Germinal center (tissue), 1 donor: ENCODE results near the gene IL1R2.

Source experiments
- DNase-seq: peaks from one replicate; pipeline ENCODE4 v3.0.0; 2012; ENCODE audit warnings: mixed read lengths, low spot score

Gene IL1R2

DNA sequence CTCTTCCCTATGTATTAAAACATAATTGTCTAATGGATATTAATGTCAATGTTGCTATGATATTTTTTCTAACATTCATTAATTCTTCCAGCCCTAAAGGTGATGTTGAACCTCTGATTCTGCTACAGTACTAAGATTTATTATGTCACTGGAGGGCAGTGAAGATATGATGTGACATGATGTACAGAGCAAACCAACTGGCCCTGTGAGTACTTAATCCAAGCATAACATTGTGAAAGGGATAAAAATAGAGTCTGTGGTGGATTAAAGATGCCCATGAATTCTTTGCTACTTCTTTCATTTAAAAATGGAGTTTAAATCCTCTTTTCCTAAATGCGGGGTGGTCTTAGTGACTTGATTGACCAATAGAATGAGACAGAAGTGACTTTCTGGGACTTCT, 51.8 kb downstream of the IL1R2 start:
- no peak for DNase-seq

- no peak for DNase-seq
Measured at GRCh38 chr2:102044235-102044896, 52.6 kb downstream of the IL1R2 start.

- DNase-seq: no peak
Measured at GRCh38 chr2:102044967-102045489, 53.3 kb downstream of the IL1R2 start.

- no peak for DNase-seq
Measured at GRCh38 chr2:102045697-102046096, 53.9 kb downstream of the IL1R2 start.

DNA sequence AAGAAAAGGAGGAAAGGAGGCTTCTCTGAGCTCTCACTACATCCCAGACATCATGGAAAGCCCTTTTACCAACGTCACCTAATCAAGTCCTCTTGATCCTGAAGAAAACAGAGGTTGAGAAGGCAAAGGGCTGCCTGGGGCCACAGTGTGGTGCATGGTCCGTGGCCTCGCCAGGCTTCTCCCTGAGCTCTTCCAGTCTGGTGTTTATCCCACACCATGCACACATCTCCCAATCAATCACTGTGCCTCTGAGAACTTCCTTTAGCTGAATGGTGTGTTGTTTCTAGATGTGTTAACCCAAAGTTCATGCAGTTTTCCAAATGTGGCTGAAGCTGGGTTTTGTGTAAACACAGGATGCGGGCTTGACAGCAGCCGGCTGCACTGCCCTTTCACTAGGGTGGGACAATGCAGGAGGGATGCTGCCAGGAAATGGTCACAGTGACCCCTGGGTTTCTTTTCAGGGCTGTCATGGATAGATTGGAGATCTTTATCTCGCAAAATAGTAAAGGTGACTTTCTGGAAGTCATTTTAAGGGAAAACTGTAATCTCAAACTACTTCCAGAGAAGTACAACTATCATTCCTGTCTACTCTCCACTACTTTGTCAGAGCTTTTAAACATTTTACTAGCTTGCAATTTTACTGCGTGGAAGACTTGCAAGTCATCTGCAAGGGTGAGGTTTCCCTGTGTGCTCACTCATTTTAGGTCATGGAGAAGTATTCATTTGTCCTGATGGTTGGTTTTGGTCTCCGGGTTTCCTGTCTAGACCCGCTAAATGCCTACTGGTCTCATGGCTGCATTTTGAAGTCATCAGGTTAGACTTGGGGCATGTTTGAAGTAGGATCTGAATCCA, 54.6 kb downstream of the IL1R2 start:
- no peak for DNase-seq

GRCh38 chr2:102048465-102048864, 56.7 kb downstream of the IL1R2 start:
- no peak for DNase-seq

GRCh38 chr2:102049756-102050443, 58.1 kb downstream of the IL1R2 start:
- DNase-seq: no peak

DNA sequence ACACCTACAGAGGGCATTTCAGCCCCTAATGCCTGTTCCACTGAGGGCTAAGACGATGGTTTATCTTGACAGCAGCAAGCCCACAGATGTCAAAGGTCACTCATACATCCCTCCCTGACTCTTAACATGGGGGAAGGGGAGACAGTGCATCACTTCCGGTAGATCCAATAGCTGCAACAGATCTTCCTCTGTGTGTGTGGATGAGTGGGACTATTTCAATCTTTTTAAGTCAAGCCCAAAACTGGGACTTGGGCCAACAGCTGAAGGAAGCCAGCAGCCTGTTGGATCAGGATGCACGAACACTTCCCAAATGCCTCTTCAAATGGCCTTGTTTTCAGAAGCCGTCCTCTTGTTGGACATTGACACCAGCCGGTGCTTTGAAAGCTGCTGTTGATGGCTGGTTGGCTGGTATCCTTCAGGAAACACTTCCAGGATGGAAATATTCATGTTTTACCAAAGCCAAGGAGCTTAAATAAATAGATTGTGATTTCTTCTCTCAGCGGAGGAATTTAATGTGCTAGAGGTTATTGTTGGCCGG, 59.2 kb downstream of the IL1R2 start:
- no peak for DNase-seq

GRCh38 chr2:102051692-102052277, 60.0 kb downstream of the IL1R2 start:
- DNase-seq: no peak

- DNase-seq: no peak
Measured at GRCh38 chr2:102052365-102052764, 60.6 kb downstream of the IL1R2 start.

DNA sequence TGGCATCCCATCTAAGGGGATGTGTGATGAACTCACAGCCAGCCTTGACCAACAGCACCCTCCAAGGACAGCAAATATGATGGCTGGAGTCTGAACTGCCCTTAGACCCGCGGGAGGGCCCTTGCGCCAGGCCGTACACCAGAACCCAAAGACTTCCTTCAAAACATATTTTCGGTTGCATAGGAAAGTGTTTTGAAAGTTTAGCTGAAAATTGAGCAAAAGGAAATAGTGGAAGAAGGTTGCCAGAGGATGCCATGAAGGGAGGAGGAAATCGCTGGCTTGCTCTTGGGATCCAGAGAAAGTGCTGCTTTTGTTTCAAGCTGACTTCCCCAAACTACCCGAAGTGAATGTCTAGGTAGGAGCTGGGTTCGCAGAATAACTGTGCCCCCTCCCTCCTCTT, 61.3 kb downstream of the IL1R2 start:
- no peak for DNase-seq

DNA sequence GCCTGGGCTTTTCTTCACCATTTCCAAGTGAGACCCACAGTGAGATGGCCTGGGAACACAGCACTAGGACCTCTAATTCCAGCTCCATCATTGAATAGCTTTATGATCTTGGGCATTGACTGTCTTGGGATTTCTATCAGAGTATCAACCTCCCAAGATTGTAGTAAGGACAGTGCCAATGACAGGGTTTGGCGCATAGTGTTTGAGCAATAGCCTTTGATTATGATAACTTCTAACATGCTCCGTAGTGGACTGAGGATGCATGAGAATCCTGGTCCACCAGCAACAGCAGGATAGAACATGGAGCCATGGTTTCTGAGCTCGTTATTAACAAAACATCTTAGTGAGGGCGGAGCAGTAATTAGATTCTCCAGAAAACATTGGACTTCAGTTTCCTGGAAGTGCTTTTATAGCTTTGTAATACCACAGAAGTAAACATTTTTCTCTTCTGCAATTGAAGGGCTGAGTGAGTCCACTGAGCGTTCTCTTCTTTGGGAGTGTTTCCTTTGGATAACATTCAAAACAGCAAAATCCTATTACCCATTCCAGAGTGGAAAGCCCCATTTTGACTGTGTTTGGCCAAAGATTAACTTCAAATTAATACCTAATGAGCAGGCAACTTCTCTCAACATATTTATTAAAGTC, 63.7 kb downstream of the IL1R2 start:
- no peak for DNase-seq

DNA sequence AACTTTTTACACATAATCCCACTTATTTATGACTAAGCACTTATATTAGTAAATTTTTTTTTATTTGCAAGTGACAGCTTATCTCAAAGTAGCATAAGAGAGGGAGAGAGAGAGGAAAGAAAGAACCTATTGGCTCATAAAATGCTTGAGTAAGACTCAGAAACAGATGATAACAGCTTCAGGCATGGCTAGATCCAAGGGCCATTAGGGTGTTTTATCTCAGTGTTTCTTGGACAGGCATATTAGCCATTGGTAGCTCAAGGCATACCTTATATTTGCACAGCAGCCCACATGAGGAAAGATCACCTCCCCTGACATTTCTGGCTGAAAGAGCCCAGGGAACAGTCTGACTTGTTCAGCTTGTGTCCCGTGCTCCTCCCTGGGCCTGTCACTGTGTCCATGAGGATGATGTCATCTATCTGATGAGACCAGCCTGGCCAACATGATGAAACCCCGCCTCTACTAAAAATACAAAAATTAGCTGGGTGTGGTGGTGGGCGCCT, 64.4 kb downstream of the IL1R2 start:
- DNase-seq: no peak

- no peak for DNase-seq
Measured at GRCh38 chr2:102057502-102058292, 65.9 kb downstream of the IL1R2 start.

DNA sequence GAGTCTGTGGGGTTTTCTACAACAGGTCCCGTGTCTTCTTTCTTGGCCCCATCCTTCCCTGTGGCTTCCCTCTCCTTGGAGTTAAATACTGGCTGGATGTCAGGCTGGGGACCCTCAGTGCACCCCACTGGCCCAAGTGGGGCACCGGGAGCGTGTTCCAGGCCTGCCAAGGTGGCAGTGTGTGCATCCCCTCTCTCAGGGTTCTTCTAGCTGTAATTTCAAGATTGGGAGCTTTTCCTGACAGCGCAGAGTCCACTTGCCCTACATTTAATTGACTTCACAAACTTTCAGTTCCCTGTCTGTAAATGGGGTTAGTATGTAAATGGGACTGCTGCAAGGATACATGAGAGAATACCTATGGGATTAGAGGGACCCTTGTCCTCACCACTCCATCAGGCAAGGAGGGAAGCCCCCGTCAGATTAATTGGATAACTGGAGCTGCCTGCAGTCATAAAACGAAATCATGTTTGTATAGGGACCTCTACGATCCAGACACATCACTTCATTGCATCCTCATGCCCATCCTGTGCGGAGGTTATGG, 66.6 kb downstream of the IL1R2 start:
- no peak for DNase-seq

DNA sequence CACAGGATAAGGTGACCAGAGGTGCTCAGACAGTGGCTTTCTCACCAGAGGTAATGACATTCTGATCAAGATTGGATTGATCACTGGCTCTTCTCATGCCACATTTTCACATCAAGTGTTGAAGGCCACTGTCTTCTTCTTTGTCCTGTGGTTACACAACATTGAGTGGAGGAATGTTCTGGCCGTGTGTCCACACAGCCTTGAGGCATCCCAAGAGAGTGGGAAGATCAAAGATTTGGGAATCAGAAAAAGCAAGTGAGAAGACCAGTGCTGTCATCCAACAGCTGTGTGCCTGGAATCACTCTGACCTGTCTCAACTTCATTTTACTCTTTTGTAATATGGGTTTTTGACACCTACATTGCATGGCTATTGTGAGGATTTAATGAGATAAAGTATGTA, 67.4 kb downstream of the IL1R2 start:
- no peak for DNase-seq

GRCh38 chr2:102060047-102060446, 68.3 kb downstream of the IL1R2 start:
- no peak for DNase-seq

DNA sequence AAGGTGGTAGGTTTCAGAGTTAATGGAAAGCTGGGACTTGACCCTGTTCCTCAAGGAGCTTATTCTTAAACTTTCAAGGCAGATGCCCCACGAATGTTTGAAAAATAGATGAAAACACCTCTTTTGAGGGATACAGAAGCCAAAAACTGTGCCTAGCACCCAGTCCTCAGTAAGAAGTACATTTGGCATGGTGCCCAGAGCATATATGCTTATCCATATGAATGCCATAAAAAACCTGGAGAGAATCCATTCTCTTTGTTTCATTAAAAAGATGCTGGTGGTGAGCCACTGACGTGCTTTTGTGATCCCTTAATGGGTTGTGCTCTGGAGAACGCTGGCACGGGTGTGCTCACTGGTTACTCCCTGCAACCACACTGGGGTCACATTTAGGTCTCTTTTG, 69.0 kb downstream of the IL1R2 start:
- DNase-seq: no peak

- DNase-seq: no peak
Measured at GRCh38 chr2:102061286-102061699, 69.5 kb downstream of the IL1R2 start.
